ENCODE data around the gene TELO2.

TELO2 gene

GRCh38 chr16:1498899-1499676, 5.9 kb downstream of the TELO2 start:
- no peak for DNase-seq (ENCODE audit: low read depth)

GRCh38 chr16:1499756-1500464, 6.8 kb downstream of the TELO2 start:
- no peak for DNase-seq (ENCODE audit: low read depth)

- DNase-seq (ENCODE audit: low read depth) = no peak
These were observed 7.4 kb downstream of the TELO2 start for GRCh38 chr16:1500465-1501150.

DNA sequence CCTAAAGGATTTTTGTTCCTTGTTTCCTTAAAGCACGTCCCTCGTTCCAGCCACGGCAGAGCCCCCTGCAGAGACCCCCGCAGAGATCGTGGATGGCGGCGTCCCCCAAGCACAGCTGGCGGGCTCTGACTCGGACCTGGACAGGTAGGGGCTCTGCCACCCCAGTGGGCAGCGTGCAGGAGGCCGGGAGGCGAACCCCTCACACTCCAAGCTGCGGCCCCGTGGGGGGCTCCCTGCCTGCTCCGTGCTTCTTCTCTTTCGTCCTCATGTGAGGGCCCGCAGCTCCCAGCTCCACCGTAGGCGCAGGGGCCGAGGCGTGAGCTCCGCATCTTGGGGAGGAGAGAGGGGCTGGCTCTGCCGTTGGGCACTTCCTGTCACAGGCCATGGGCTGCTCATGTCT, 8.5 kb downstream of the TELO2 start:
- no peak for DNase-seq (ENCODE audit: low read depth)

- DNase-seq (ENCODE audit: low read depth) = no peak
These were observed 9.2 kb downstream of the TELO2 start for GRCh38 chr16:1502092-1503004.

DNA sequence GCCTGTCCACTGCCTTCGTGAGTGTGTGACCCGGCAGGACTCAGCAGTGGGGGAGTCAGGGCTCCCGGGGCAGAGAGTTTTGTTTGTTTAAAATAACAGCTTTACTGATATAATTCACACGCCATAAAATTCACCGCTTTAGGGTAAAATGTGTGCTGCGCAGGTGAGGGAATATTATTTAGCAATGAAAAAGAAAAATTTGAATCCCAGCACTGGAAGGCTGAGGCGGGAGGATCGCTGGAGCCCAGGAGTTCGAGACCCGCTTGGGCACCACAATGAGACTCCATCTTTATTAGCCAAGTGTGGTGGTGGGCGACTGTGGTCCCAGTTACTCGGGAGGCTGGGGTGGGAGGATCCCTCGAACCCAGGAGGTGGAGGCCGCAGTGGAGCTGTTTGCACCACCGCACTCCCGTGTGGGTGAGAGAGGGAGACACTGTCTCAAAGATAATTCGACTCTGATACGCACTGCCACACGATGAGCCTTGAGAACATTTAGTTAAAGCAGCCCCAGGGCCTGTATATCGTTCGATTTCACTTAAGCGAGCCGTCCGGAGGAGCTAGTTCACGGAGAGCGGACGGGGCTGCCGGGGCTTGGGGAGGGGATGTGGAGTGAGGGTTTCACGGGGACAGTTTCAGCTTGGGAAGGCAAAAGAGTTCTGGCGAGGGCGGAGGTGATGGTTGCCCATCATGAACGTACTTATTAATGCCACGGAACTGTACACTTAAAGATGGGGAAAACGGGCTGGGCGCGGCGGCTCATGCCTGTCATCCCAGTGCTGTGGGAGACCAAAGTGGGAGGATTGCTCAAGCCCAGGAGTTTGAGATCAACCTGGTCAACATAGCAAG, 10.2 kb downstream of the TELO2 start:
- DNase-seq (ENCODE audit: low read depth) = no peak

DNA sequence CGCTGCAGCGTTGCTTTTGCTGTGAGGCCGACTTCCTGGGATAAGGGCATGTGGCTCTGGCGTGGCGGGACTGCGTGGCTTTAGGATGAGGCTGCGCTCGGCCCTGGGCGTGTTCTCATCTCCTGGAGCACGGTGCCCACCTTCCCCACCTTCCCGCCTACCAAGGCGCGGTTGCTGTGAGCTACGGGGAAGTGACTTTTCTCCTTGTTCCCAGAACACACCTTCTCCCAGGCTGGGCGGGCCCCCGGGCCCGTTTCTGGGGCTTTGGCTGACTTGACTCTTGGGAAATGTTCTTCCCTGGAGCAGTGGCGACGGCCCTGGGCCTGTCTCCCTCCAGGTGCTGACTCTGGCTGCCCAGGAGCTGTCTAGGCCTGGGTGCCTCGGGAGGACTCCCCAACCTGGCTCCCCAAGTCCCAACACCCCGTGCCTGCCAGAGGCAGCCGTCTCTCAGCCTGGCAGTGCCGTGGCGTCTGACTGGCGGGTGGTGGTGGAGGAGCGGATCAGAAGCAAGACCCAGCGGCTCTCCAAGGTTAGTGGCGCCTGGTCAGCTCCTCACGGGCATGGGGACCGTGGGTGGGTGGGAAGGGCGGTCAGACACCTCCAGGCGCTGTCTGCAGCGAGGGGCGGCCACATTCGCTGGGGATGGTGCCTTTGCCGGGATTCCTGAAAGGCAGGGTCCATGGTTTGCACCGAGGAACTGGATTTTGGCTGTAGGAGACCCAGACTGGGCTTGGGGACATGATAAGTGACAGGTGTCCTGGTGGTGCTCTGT, 12.1 kb downstream of the TELO2 start:
- no peak for DNase-seq (ENCODE audit: low read depth)

GRCh38 chr16:1505912-1506311, 12.8 kb downstream of the TELO2 start:
- DNase-seq (ENCODE audit: low read depth) = no peak

GRCh38 chr16:1506494-1507213, 13.5 kb downstream of the TELO2 start:
- no peak for DNase-seq (ENCODE audit: low read depth)

- DNase-seq (ENCODE audit: low read depth) = no peak
These were observed 15.5 kb downstream of the TELO2 start for GRCh38 chr16:1508494-1509187.

DNA sequence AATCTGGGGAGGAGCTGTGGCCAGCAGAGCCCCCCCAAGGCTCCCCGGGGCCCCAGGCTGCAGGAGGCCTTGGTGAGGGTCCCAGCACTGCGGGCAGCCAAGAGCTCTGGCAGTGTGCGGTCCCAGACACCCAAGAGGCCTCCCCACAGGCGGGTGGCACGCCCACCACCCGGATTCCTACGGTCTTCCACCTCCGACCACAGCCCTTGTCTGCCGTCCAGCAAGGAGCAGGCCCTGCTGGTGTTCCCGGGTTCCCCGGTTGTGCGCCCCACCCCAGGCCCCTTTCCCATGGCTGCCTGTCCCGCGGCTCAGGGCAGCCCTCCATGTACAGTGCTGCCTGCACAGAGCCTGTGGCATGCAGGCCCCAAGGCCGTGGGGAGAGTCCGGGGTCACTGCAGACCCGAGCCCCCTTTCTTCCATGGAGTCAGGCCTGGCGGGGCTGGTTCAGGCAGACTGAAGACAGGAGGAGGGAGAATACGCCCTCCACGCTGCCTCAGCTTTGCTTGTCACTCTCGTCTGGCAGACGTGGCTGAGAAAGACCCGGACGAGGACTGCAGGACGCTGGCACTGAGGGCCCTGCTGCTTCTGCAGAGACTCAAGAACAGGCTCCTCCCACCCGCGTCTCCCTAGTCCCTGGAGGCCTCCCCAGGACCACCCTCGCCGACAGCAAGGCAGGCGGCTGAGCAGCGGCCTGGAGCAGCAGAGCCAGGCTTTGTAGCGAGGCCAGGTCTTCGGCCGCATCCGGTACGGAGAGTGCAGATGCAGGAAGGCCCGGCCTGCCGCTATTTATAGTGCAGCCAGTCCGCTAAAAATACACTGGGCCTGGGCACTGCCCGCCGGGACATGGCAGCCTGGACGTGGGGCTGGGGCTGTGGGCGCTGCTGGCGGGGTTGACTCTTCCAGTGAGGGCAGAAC, 16.4 kb downstream of the TELO2 start:
- DNase-seq (ENCODE audit: low read depth) = no peak

- no peak for DNase-seq (ENCODE audit: low read depth)
These were observed 17.1 kb downstream of the TELO2 start for GRCh38 chr16:1510272-1510671.

DNA sequence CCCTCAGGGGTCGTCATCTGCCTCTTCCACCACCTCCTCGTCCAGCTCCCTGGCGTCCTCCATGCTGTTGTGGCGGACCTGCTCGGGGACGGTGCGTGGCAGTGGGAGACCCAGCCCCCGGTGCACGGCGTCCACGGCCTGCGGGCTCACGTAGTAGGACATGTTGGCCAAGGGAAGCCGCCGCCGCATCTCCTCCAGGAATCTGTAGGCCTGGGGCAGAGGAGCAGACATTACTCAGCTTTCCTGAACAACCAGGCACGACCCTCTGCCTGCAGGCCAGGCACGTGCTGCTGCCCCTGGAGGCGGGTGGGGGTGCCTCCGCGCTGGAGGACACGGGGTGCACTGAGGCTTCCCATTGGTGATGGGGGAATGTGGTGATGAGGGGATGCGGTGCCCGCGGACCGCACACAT, 17.8 kb downstream of the TELO2 start:
- DNase-seq (ENCODE audit: low read depth) = no peak

DNA sequence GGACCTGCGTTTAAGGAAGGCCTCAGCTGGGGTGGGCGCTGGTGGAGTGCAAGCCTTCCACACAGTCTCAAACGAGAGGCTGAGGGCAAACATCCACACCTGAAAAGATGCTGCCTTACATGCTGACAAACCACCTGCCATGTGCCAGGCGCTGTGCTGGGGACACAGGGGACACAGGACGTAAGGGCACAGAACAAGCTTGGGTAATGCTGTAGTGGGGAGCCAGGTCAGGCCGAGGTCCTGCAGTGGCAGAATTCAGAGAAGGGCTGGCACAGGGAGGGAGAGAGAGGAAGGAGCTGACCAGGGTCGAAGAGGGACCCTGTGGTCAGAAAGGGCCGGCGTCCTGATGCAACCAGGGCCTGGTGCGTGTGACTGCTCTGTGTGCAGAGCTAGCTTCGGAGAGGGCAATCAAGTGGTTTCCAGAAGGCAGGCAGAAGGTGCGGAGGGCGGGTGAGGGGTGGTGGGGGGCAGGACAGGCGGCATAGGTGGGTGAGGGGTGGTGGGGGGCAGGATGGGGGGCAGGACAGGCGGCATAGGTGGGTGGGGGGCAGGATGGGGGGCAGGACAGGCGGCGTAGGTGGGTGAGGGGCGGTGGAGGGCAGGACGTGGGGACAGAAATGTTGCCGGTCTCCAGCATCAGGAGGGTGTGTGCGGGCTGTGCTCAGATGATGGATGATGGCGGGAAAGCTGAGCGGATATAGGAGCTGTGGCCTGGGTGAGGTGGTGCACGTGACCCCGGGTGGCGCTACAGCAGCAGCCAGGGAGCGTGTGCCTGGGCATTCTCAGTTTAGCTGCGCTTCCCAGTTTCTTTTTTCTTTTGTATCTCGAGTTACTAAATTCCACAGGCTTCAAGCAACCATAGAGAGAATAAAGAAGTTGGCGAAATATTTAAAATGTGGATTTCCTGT, 18.8 kb downstream of the TELO2 start:
- DNase-seq (ENCODE audit: low read depth) = no peak

DNA sequence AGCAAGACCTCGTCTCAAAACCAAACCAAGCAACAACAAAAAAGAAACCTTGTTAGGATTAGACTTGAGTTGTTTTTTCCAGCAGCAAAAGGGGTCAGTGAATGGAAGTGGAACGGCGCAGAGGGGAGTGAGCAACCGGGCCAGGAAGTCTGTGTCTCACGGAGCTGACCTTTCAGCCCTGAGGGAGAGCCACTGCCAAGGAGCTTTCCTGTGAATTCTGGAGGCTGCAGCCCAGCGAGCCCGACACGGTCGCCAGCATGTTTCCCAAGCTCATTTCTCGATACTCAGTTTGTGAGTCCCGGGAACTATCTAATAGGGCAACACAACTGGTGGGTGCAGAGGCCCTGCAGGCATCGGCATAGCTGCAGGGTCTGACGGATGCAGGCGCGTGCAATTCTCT, 19.6 kb downstream of the TELO2 start:
- DNase-seq (ENCODE audit: low read depth) = no peak

- no peak for DNase-seq (ENCODE audit: low read depth)
These were observed 21.3 kb downstream of the TELO2 start for GRCh38 chr16:1514507-1514906.

GRCh38 chr16:1518626-1519135, 25.5 kb downstream of the TELO2 start:
- DNase-seq (ENCODE audit: low read depth) = no peak

Data from T-helper 22 cell (primary cell).